HL-60 (cell line): ENCODE data around the gene PLEKHD1.

ENCODE experiments used
- CTCF ChIP-seq: IDR thresholded peaks from one replicate; pipeline ENCODE4 v1.5.1; 2011; ENCODE audit warnings: low read length, control low read depth, inconsistent platforms; ENCODE audit not compliant: insufficient read depth
- REST ChIP-seq: IDR thresholded peaks from 2 replicates; pipeline ENCODE4 v1.6.1; 2012; ENCODE audit warnings: low read depth; ENCODE audit not compliant: insufficient replicate concordance

- TF ChIP-seq REST (no peak), CTCF (no peak)
These were observed 63.3 kb downstream of the PLEKHD1 start for GRCh38 chr14:69547701-69548348.
